IMR-90 (cell line): ENCODE measurements around the gene SLC35D3.

Source experiments
- RCOR1 ChIP-seq: IDR thresholded peaks from 2 replicates; pipeline ENCODE4 v1.6.1; 2012; ENCODE audit warnings: mild to moderate bottlenecking, low read length, improper control_type of control experiment; ENCODE audit not compliant: insufficient replicate concordance
- TF ChIP-seq, protein P1 (sequence below): conservative IDR thresholded peaks from 2 replicates; pipeline ENCODE4 v1.5.1; 2012; ENCODE audit warnings: mild to moderate bottlenecking, low read depth, low read length, improper control_type of control experiment

GRCh38 chr6:136886091-136886490 lies 36.0 kb upstream of the SLC35D3 start:
- TF ChIP-seq RCOR1 = no peak
- TF ChIP-seq, protein P1, sequence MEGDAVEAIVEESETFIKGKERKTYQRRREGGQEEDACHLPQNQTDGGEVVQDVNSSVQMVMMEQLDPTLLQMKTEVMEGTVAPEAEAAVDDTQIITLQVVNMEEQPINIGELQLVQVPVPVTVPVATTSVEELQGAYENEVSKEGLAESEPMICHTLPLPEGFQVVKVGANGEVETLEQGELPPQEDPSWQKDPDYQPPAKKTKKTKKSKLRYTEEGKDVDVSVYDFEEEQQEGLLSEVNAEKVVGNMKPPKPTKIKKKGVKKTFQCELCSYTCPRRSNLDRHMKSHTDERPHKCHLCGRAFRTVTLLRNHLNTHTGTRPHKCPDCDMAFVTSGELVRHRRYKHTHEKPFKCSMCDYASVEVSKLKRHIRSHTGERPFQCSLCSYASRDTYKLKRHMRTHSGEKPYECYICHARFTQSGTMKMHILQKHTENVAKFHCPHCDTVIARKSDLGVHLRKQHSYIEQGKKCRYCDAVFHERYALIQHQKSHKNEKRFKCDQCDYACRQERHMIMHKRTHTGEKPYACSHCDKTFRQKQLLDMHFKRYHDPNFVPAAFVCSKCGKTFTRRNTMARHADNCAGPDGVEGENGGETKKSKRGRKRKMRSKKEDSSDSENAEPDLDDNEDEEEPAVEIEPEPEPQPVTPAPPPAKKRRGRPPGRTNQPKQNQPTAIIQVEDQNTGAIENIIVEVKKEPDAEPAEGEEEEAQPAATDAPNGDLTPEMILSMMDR = no peak
